Coronary artery (tissue), 2 donors: ENCODE measurements around the gene CDC6.

Experiments used
- DNase-seq: peaks from one replicate; pipeline ENCODE4 v3.0.0-alpha.2; 2017; ENCODE audit warnings: low spot score
- H3K27ac ChIP-seq, 2 donors: fragments of 200-600 bp; sonication (generic); one replicate each; pipeline ENCODE4 v1.5.1; 2016 to 2019
- H3K4me3 ChIP-seq: fragments of 200-600 bp; sonication (generic); 2 replicates; pipeline ENCODE4 v1.5.1; 2016; ENCODE audit warnings: mild to moderate bottlenecking, moderate library complexity
- CTCF ChIP-seq: fragments of 200-600 bp; sonication (generic); IDR thresholded peaks from one replicate; pipeline ENCODE4 v1.5.1; 2019; ENCODE audit warnings: antibody characterized with exemption

The CDC6 gene

GRCh38 chr17:40248507-40248906 is 39.2 kb upstream of the CDC6 start:
- H3K27ac ChIP-seq, result no peak overlapping the region
- H3K4me3 ChIP-seq, result no peak overlapping the region
- DNase-seq, result no peak
- no peak for TF ChIP-seq CTCF

- no peak for TF ChIP-seq CTCF
- DNase-seq, result no peak
- no peak overlapping the region for H3K27ac ChIP-seq
- no peak overlapping the region for H3K4me3 ChIP-seq
Measured at GRCh38 chr17:40251576-40251975, 36.1 kb upstream of the CDC6 start.

GRCh38 chr17:40253565-40253964 is 34.1 kb upstream of the CDC6 start:
- no peak overlapping the region for H3K27ac ChIP-seq
- no peak for DNase-seq
- TF ChIP-seq CTCF, result no peak
- no peak overlapping the region for H3K4me3 ChIP-seq

GRCh38 chr17:40259505-40259904 is 28.2 kb upstream of the CDC6 start:
- Histone ChIP-seq H3K4me3 (no peak overlapping the region), H3K27ac (no peak overlapping the region)
- TF ChIP-seq CTCF, result no peak
- no peak for DNase-seq

GRCh38 chr17:40260528-40260927 is 27.2 kb upstream of the CDC6 start:
- TF ChIP-seq CTCF, result no peak
- Histone ChIP-seq H3K4me3 (no peak overlapping the region), H3K27ac (no peak overlapping the region)
- DNase-seq, result no peak

GRCh38 chr17:40264458-40265185 is 23.1 kb upstream of the CDC6 start:
- no peak overlapping the region for H3K27ac ChIP-seq
- no peak for TF ChIP-seq CTCF
- no peak for DNase-seq
- no peak overlapping the region for H3K4me3 ChIP-seq

GRCh38 chr17:40265337-40265736 is 22.3 kb upstream of the CDC6 start:
- H3K27ac ChIP-seq, result no peak overlapping the region
- TF ChIP-seq CTCF, result no peak
- H3K4me3 ChIP-seq, result no peak overlapping the region
- no peak for DNase-seq
